Astrocyte of the spinal cord (primary cell): ENCODE results near the gene PROM2.
"Not testable (repeated sequence)": the region's sequence is repeated elsewhere in the genome, so short reads cannot be mapped to it uniquely, and the experiment has no call there.

Experiments used
- DNase-seq: peaks from one replicate; pipeline ENCODE4 v3.0.0; 2011; ENCODE audit warnings: low read depth, low spot score
- H3K4me3 ChIP-seq: 2 replicates; pipeline ENCODE4 v1.5.1; 2011; ENCODE audit warnings: low read depth, mild to moderate bottlenecking, low read length, moderate library complexity
- CTCF ChIP-seq: IDR thresholded peaks from 2 replicates; pipeline ENCODE4 v1.5.1; 2012; ENCODE audit warnings: low read depth, mild to moderate bottlenecking, low read length, inconsistent platforms
- in situ Hi-C: cut with HindIII; loops from 2 replicates; pipeline ENCODE4 v1.10.0; 2017; ENCODE audit warnings: low sequenced_read_pairs

Gene PROM2

GRCh38 chr2:95238131-95238530 is 36.1 kb upstream of the PROM2 start:
- in situ Hi-C loops: no loop called here
- no peak for TF ChIP-seq CTCF
- no peak for DNase-seq
- H3K4me3 ChIP-seq: no peak overlapping the region

- in situ Hi-C loops: no loop called here
- TF ChIP-seq CTCF: no peak
- H3K4me3 ChIP-seq: no peak overlapping the region
- no peak for DNase-seq
These were observed 34.2 kb upstream of the PROM2 start for GRCh38 chr2:95240091-95240490.

- no peak for DNase-seq
- no peak overlapping the region for H3K4me3 ChIP-seq
- no peak for TF ChIP-seq CTCF
- in situ Hi-C loops: no loop called here
These were observed 33.7 kb upstream of the PROM2 start for GRCh38 chr2:95240556-95240955.

- DNase-seq, in situ Hi-C loops, H3K4me3 ChIP-seq: not testable (repeated sequence)
These were observed 32.2 kb upstream of the PROM2 start for GRCh38 chr2:95242084-95242483.

GRCh38 chr2:95258271-95258670 is 16.0 kb upstream of the PROM2 start:
- H3K4me3 ChIP-seq: no peak overlapping the region
- DNase-seq: no peak
- in situ Hi-C loops: no loop called here
- TF ChIP-seq CTCF: no peak

GRCh38 chr2:95260028-95261023 is 13.9 kb upstream of the PROM2 start:
- no peak for TF ChIP-seq CTCF
- DNase-seq: no peak
- in situ Hi-C loops: no loop called here
- H3K4me3 ChIP-seq: no peak overlapping the region

- TF ChIP-seq CTCF: no peak
- DNase-seq: no peak
- H3K4me3 ChIP-seq: no peak overlapping the region
- in situ Hi-C loops: no loop called here
These were observed 12.6 kb upstream of the PROM2 start for GRCh38 chr2:95261602-95262001.
